Endodermal cell (in vitro differentiated cells): ENCODE data around the gene ALDH9A1. TPM values are rescaled to one million over a fixed set of nuclear protein-coding genes. Genes with fewer than 3 reads are reported as not detected.

Experiments
- DNase-seq: peaks from one replicate; pipeline ENCODE4 v3.0.0-alpha.2; 2017
- H3K27ac ChIP-seq: 2 replicates; pipeline ENCODE4 v1.5.1; 2013; ENCODE audit warnings: mild to moderate bottlenecking, low read depth, low read length, moderate library complexity
- H3K27me3 ChIP-seq: 2 replicates; pipeline ENCODE4 v1.6.1; 2013; ENCODE audit warnings: mild to moderate bottlenecking, low read length, moderate library complexity; ENCODE audit not compliant: insufficient read depth, control insufficient read depth, poor library complexity, severe bottlenecking
- H3K36me3 ChIP-seq: 2 replicates; pipeline ENCODE4 v1.7.0; 2013; ENCODE audit warnings: mild to moderate bottlenecking, low read length, moderate library complexity; ENCODE audit not compliant: control insufficient read depth, insufficient read depth
- H3K4me1 ChIP-seq: one replicate; pipeline ENCODE4 v1.7.0; 2013; ENCODE audit warnings: low read length; ENCODE audit not compliant: control insufficient read depth, insufficient read depth
- H3K4me3 ChIP-seq: 2 replicates; pipeline ENCODE4 v1.5.1; 2013; ENCODE audit warnings: mild to moderate bottlenecking, low read length, moderate library complexity
- H3K9ac ChIP-seq: 2 replicates; pipeline ENCODE4 v1.6.1; 2013; ENCODE audit warnings: mild to moderate bottlenecking, low read length, moderate library complexity; ENCODE audit not compliant: poor library complexity, severe bottlenecking; ENCODE audit errors: extremely low read depth
- H3K9me3 ChIP-seq: 2 replicates; pipeline ENCODE4 v1.6.1; 2013; ENCODE audit warnings: mild to moderate bottlenecking, low read length, moderate library complexity; ENCODE audit not compliant: control insufficient read depth
- H3K27ac Mint-ChIP-seq: 2 replicates; pipeline ENCODE4 v1.8.0; 2020; ENCODE audit warnings: mixed read lengths
- H3K27me3 Mint-ChIP-seq: 2 replicates; pipeline ENCODE4 v1.8.0; 2021; ENCODE audit warnings: mild to moderate bottlenecking, mixed read lengths; ENCODE audit not compliant: insufficient read depth
- H3K36me3 Mint-ChIP-seq: 2 replicates; pipeline ENCODE4 v1.8.0; 2020; ENCODE audit warnings: low read depth, mixed read lengths
- H3K4me1 Mint-ChIP-seq: 2 replicates; pipeline ENCODE4 v1.8.0; 2020; ENCODE audit warnings: mixed read lengths
- H3K4me3 Mint-ChIP-seq: 2 replicates; pipeline ENCODE4 v1.8.0; 2020; ENCODE audit warnings: mild to moderate bottlenecking, moderate library complexity, mixed read lengths
- H3K9me3 Mint-ChIP-seq: 2 replicates; pipeline ENCODE4 v1.8.0; 2020; ENCODE audit warnings: mild to moderate bottlenecking, mixed read lengths
- WGBS, 2 experiments: methylation state at CpG; one replicate each; pipeline versions ENCODE4 v1.1.5 to v1.1.7; 2013; ENCODE audit warnings: missing lambda C conversion rate in 2 of 2, mixed read lengths in 1 of 2; ENCODE audit not compliant: insufficient coverage in 1 of 2, insufficient read length in 1 of 2; 5-methylcytosine and 5-hydroxymethylcytosine counted together
- total RNA-seq, 2 donors: library from RNA; stranded (reverse); fragmentation: NEBNext Ultra II Directional in 1 of 2; extraction: Animal tissue kit (Norgen Biotek cat#: 25700) in 1 of 2; gene quantifications; 2 replicates in 1 of 2; 3 replicates in 1 of 2; pipeline ENCODE4 v1.2.1, GENCODE V29; 2021
- TF ChIP-seq, protein P1 (sequence below): fragments of 200-600 bp; sonication (generic); conservative IDR thresholded peaks from 2 replicates; pipeline ENCODE4 v1.5.0; 2021; ENCODE audit warnings: antibody characterized with exemption, mild to moderate bottlenecking

ALDH9A1 gene
- total RNA-seq, 2 donors from 2014 or later, result 47.6 to 52.2 TPM

DNA sequence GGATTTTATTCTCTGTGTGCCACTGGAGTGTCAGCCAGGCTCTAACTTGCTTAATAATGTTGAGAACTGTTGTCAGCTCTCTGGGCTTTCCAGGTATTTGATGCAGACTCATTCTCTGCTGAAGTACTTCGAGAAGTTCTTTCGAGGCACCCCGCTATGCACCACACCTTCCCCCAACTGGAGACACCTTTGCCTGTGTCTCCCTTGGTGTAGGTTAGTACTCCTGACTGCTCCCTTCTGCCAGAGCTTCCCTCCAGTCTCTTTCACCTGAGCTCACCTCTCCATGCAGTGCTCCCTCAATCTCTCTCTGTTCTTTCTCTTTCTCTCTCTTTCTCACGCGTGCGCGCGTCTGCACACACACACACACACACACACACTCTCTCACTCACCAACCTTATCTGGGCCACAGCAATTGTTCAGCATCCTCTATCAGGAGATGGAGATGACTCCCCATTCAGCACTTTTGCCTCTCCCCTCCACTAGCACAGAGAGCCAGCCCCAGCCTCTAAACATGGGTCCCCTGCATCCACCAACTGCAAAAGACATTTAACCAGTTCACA is 81.3 kb downstream of the ALDH9A1 start:
- H3K36me3 Mint-ChIP-seq, result no peaks in the 10 kb centered on the region
- Histone ChIP-seq H3K4me1 (no peaks in the 10 kb centered on the region), H3K9ac (no peak overlapping the region), H3K36me3 (no peaks in the 10 kb centered on the region), H3K27ac (no peak overlapping the region), H3K27me3 (no peaks in the 10 kb centered on the region), H3K9me3 (peaks cover 4% of the 10 kb centered on the region), H3K4me3 (no peak overlapping the region)
- WGBS, 2 experiments, result 92 to 93% methylated on average over 3 to 8 of the region's 8 CpGs
- H3K27ac Mint-ChIP-seq, result no peak overlapping the region
- H3K4me1 Mint-ChIP-seq, result no peaks in the 10 kb centered on the region
- DNase-seq, result peak; percentile 53
- H3K9me3 Mint-ChIP-seq, result no peaks in the 10 kb centered on the region
- H3K27me3 Mint-ChIP-seq, result peaks cover 5% of the 10 kb centered on the region
- TF ChIP-seq, protein P1, sequence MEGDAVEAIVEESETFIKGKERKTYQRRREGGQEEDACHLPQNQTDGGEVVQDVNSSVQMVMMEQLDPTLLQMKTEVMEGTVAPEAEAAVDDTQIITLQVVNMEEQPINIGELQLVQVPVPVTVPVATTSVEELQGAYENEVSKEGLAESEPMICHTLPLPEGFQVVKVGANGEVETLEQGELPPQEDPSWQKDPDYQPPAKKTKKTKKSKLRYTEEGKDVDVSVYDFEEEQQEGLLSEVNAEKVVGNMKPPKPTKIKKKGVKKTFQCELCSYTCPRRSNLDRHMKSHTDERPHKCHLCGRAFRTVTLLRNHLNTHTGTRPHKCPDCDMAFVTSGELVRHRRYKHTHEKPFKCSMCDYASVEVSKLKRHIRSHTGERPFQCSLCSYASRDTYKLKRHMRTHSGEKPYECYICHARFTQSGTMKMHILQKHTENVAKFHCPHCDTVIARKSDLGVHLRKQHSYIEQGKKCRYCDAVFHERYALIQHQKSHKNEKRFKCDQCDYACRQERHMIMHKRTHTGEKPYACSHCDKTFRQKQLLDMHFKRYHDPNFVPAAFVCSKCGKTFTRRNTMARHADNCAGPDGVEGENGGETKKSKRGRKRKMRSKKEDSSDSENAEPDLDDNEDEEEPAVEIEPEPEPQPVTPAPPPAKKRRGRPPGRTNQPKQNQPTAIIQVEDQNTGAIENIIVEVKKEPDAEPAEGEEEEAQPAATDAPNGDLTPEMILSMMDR, result no peak
- H3K4me3 Mint-ChIP-seq, result no peak overlapping the region

DNA sequence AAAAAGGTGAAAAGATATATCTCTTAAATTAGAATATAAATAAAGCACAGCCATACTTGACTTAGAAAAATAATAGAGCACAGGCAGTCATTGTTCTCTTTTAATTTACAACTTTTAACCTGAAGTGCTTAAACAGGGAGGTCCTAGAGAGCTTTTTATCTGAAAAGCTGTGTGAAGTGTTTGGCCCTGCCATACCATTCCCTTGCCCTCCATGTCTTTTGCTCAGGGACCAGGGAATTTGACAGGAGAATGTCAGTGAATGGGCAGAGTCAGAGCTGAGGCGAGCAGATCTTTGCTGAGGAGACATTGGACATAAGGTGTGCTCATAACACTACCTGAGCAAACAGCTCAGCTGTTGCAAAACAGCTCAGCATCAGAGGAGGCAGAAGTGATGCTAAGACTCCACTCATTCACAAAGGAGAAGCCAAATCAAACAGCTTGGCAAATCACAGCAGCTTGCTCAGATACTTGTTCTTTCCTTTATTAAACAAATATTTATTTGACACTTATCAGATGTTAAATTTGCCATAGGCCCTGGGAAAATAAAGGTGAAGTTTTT is 82.2 kb downstream of the ALDH9A1 start:
- Histone ChIP-seq H3K4me1 (no peaks in the 10 kb centered on the region), H3K27ac (no peak overlapping the region), H3K36me3 (no peaks in the 10 kb centered on the region), H3K27me3 (no peaks in the 10 kb centered on the region), H3K4me3 (no peak overlapping the region), H3K9me3 (peaks cover 4% of the 10 kb centered on the region), H3K9ac (no peak overlapping the region)
- TF ChIP-seq, protein P1, result no peak
- Mint-ChIP-seq H3K27me3 (peaks cover 5% of the 10 kb centered on the region), H3K4me1 (no peaks in the 10 kb centered on the region), H3K27ac (no peak overlapping the region), H3K9me3 (no peaks in the 10 kb centered on the region), H3K36me3 (no peaks in the 10 kb centered on the region), H3K4me3 (no peak overlapping the region)
- DNase-seq, result no peak
- WGBS, 2 experiments, result 73 to 76% methylated on average over 1 of the region's 1 CpG

Other genes with a start within 250 kb of the ALDH9A1 start
- gene LRRC52, start 154.6 kb downstream of the ALDH9A1 start, total RNA-seq, result not detected
- 100 to 1,000 TPM; 113 to 147 TPM for gene MGST3, start 67.3 kb downstream of the ALDH9A1 start, total RNA-seq
- gene TMCO1, start 70.3 kb upstream of the ALDH9A1 start, total RNA-seq, result 10 to 100 TPM; 76.2 to 79.6 TPM
- gene UCK2, start 129.1 kb upstream of the ALDH9A1 start, total RNA-seq, result 10 to 100 TPM; 65.8 to 73.6 TPM